ENCODE measurements around the gene CD33. TPM values are rescaled to one million over a fixed set of nuclear protein-coding genes. Genes with fewer than 3 reads are reported as not detected.

The CD33 gene
- total and polyA plus RNA-seq, 2 experiments from 2014 or later = 0.23 to 0.57 TPM

- Histone ChIP-seq H3K9me2 (replicated peaks; ENCODE audit: insufficient read depth) (no peaks in the 10 kb centered on the region), H3K27ac (no peak overlapping the region), H3K36me3 (replicated peaks; ENCODE audit: insufficient read depth, low read depth) (no peaks in the 10 kb centered on the region), H2AFZ (no peak overlapping the region), H3K9me3 (ENCODE audit: low read depth) (no peaks in the 10 kb centered on the region), H3K27me3 (no peaks in the 10 kb centered on the region), H3K79me2 (no peaks in the 10 kb centered on the region), H3K4me1 (ENCODE audit: insufficient read depth) (no peaks in the 10 kb centered on the region), H3K4me2 (no peak overlapping the region), H4K20me1 (ENCODE audit: insufficient read depth, poor library complexity, severe bottlenecking) (no peaks in the 10 kb centered on the region), H3K4me3 (no peak overlapping the region)
- TF ChIP-seq EZH2phosphoT487 (IDR thresholded peaks at IDR 0.05; ENCODE audit: low read depth, severe bottlenecking, unreplicated experiment) (no peak), EZH2 (IDR thresholded peaks at IDR 0.05; ENCODE audit: borderline replicate concordance) (no peak), CTCF (IDR thresholded peaks at IDR 0.05; ENCODE audit: poor library complexity) (no peak)
- DNase-seq (ENCODE audit: low spot score) = no peak
- 91% methylated on average over 9 of the region's 9 CpGs for whole genome bisulfite sequencing (ENCODE audit: low lambda C conversion rate, missing lambda C conversion rate)
Observed at GRCh38 chr19:51192689-51193088, 32.2 kb upstream of the CD33 start.

GRCh38 chr19:51194527-51195315 lies 30.2 kb upstream of the CD33 start:
- WGBS (ENCODE audit: low lambda C conversion rate, missing lambda C conversion rate) = 81% methylated on average over 21 of the region's 21 CpGs
- H4K20me1 ChIP-seq (ENCODE audit: insufficient read depth, poor library complexity, severe bottlenecking) = no peaks in the 10 kb centered on the region
- no peak overlapping the region for H3K4me2 ChIP-seq
- DNase-seq (ENCODE audit: low spot score) = no peak
- TF ChIP-seq EZH2phosphoT487 (IDR thresholded peaks at IDR 0.05; ENCODE audit: low read depth, severe bottlenecking, unreplicated experiment) (no peak), EZH2 (IDR thresholded peaks at IDR 0.05; ENCODE audit: borderline replicate concordance) (no peak), CTCF (IDR thresholded peaks at IDR 0.05; ENCODE audit: poor library complexity) (no peak)
- no peak overlapping the region for H2AFZ ChIP-seq
- H3K79me2 ChIP-seq = no peaks in the 10 kb centered on the region
- H3K27me3 ChIP-seq = no peaks in the 10 kb centered on the region
- H3K27ac ChIP-seq = no peak overlapping the region
- no peak overlapping the region for H3K4me3 ChIP-seq
- no peaks in the 10 kb centered on the region for H3K9me3 ChIP-seq (ENCODE audit: low read depth)
- H3K9me2 ChIP-seq (replicated peaks; ENCODE audit: insufficient read depth) = no peaks in the 10 kb centered on the region
- no peaks in the 10 kb centered on the region for H3K4me1 ChIP-seq (ENCODE audit: insufficient read depth)
- H3K36me3 ChIP-seq (replicated peaks; ENCODE audit: insufficient read depth, low read depth) = no peaks in the 10 kb centered on the region

GRCh38 chr19:51195316-51195586 lies 29.6 kb upstream of the CD33 start:
- no peaks in the 10 kb centered on the region for H3K4me1 ChIP-seq (ENCODE audit: insufficient read depth)
- H3K9me2 ChIP-seq (replicated peaks; ENCODE audit: insufficient read depth) = no peaks in the 10 kb centered on the region
- no peak overlapping the region for H3K4me3 ChIP-seq
- no peaks in the 10 kb centered on the region for H3K36me3 ChIP-seq (replicated peaks; ENCODE audit: insufficient read depth, low read depth)
- DNase-seq (ENCODE audit: low spot score) = no peak
- H4K20me1 ChIP-seq (ENCODE audit: insufficient read depth, poor library complexity, severe bottlenecking) = no peaks in the 10 kb centered on the region
- H3K9me3 ChIP-seq (ENCODE audit: low read depth) = no peaks in the 10 kb centered on the region
- 93% methylated on average over 9 of the region's 9 CpGs for WGBS (ENCODE audit: low lambda C conversion rate, missing lambda C conversion rate)
- no peak for TF ChIP-seq EZH2phosphoT487 (IDR thresholded peaks at IDR 0.05; ENCODE audit: low read depth, severe bottlenecking, unreplicated experiment)
- TF ChIP-seq EZH2 (IDR thresholded peaks at IDR 0.05; ENCODE audit: borderline replicate concordance) = no peak
- TF ChIP-seq CTCF (IDR thresholded peaks at IDR 0.05; ENCODE audit: poor library complexity) = no peak
- no peaks in the 10 kb centered on the region for H3K27me3 ChIP-seq
- no peak overlapping the region for H3K27ac ChIP-seq
- H3K4me2 ChIP-seq = no peak overlapping the region
- H2AFZ ChIP-seq = no peak overlapping the region
- no peaks in the 10 kb centered on the region for H3K79me2 ChIP-seq

All from hepatocyte (in vitro differentiated cells).